Measurements from ENCODE around the gene PROK2.

- TF ChIP-seq CTCF (IDR thresholded peaks at IDR 0.05) (no peak), EZH2 (IDR thresholded peaks at IDR 0.05) (no peak), EZH2phosphoT487 (IDR thresholded peaks at IDR 0.05) (no peak)
Measured at GRCh38 chr3:71805199-71805598, 20.3 kb upstream of the PROK2 start.
